Right lobe of liver (tissue), 6 donors: ENCODE results near the gene CYB5D1. TPM values are rescaled to one million over a fixed set of nuclear protein-coding genes. Genes with fewer than 3 reads are reported as not detected.

Experiments used
- ATAC-seq, 4 donors: fragments of 200-7000 bp; cut with Tn5 transposase; one replicate each; pipeline ENCODE4 v1.9.1; 2020; ENCODE audit warnings: mild to moderate bottlenecking in 4 of 4, moderate library complexity in 4 of 4
- DNase-seq, 3 donors: peaks; one replicate each; pipeline ENCODE4 v3.0.0-alpha.2; 2020
- H3K27ac ChIP-seq, 3 donors: fragments of 200-600 bp; one replicate each; pipeline ENCODE4 v1.8.0; 2022
- H3K27me3 ChIP-seq, 2 donors: fragments of 200-600 bp; one replicate each; pipeline ENCODE4 v1.8.0; 2022
- H3K36me3 ChIP-seq, 4 donors: fragments of 200-600 bp; sonication (generic) in 1 of 4; one replicate each; pipeline versions ENCODE4 v1.5.1 to v1.8.0; 2017 to 2022; ENCODE audit warnings: control low read depth in 1 of 4
- H3K4me1 ChIP-seq, 4 donors: fragments of 200-600 bp; sonication (generic) in 1 of 4; one replicate each; pipeline versions ENCODE4 v1.5.1 to v1.8.0; 2017 to 2022; ENCODE audit warnings: control low read depth in 1 of 4
- H3K4me3 ChIP-seq, 3 donors: fragments of 200-600 bp; one replicate each; pipeline ENCODE4 v1.8.0; 2022
- H3K9me3 ChIP-seq, 4 donors: fragments of 200-600 bp; sonication (generic) in 1 of 4; one replicate each; pipeline versions ENCODE4 v1.5.1 to v1.8.0; 2017 to 2022; ENCODE audit warnings: control low read depth in 1 of 4
- CTCF ChIP-seq, 4 donors: fragments of 200-600 bp in 3 of 4; fragments of 450-650 bp in 1 of 4; IDR thresholded peaks; one replicate each; pipeline versions ENCODE4 v1.5.1 to v1.8.0; 2016 to 2022; ENCODE audit warnings: antibody characterized with exemption in 4 of 4, mild to moderate bottlenecking in 2 of 4
- POLR2A ChIP-seq: fragments of 450-650 bp; IDR thresholded peaks from one replicate; pipeline ENCODE4 v1.6.1; 2017; ENCODE audit warnings: antibody characterized with exemption, mild to moderate bottlenecking
- WGBS: methylation state at CpG from one replicate; pipeline ENCODE4 v1.1.6; 2018; ENCODE audit warnings: low coverage, low lambda C conversion rate; ENCODE audit not compliant: insufficient coverage; ENCODE audit errors: missing lambda C conversion rate; 5-methylcytosine and 5-hydroxymethylcytosine counted together
- intact Hi-C, 2 donors: fragments of 100-400 bp; cut with DNase I; formaldehyde crosslinking; loops; one replicate each; pipeline versions ENCODE4 v1.11.2 to v1.14.1; 2022
- total RNA-seq, 6 experiments: library from RNA; depleted of rRNA in 2 of 6; stranded (reverse); fragments of >200 nt in 2 of 6; fragmentation: NEBNext Ultra II Directional in 3 of 6; extraction: Animal tissue kit (Norgen Biotek cat#: 25700) in 3 of 6; gene quantifications; one replicate each; pipeline versions ENCODE4 v1.1.0 to v1.2.4, GENCODE V29; 2016 to 2023
- donor health status: DM: no; HTN: yes; CAD: no.
- donor health status: DM: no; HTN: no; CAD: no.
- donor health status: DM: no; HTN: no; CAD: no.
- donor health status: DM: no; HTN: yes; CAD: no.
- donor health status: DM: no; HTN: yes; CAD: no.

Gene CYB5D1
- total RNA-seq, 6 experiments from 2014 or later: 6.0 to 11.7 (median 7.4) TPM

- 83% methylated on average over 1 of the region's 3 CpGs for WGBS
- ATAC-seq (no peak), DNase-seq (no peak)
- no peak for TF ChIP-seq POLR2A
- no peak for TF ChIP-seq CTCF (IDR thresholded peaks at IDR 0.05)
- no peak overlapping the region for H3K4me3 ChIP-seq
- H3K27me3 ChIP-seq: no peaks in the 10 kb centered on the region
- H3K4me1 ChIP-seq: peaks cover 0 to 21% (median 11%) of the 10 kb centered on the region in 4 donors
- H3K36me3 ChIP-seq: no peaks in the 10 kb centered on the region
- H3K9me3 ChIP-seq: no peaks in the 10 kb centered on the region
- intact Hi-C loops: no loop called here
- no peak overlapping the region for H3K27ac ChIP-seq
Observed at GRCh38 chr17:7882629-7883028, 24.8 kb downstream of the CYB5D1 start.

GRCh38 chr17:7883781-7884386, 26.1 kb downstream of the CYB5D1 start:
- Histone ChIP-seq H3K4me3 (no peak overlapping the region), H3K4me1 (peaks cover 3 to 34% (median 17%) of the 10 kb centered on the region in 4 donors), H3K27ac (no peak overlapping the region), H3K36me3 (no peaks in the 10 kb centered on the region), H3K9me3 (no peaks in the 10 kb centered on the region), H3K27me3 (no peaks in the 10 kb centered on the region)
- no peak for TF ChIP-seq POLR2A
- TF ChIP-seq CTCF (IDR thresholded peaks at IDR 0.05): no peak
- 34% methylated on average over 3 of the region's 3 CpGs for WGBS
- DNase-seq (no peak), ATAC-seq (no peak)
- intact Hi-C loops: no loop called here

- Histone ChIP-seq H3K4me1 (peaks cover 3 to 42% (median 21%) of the 10 kb centered on the region in 4 donors), H3K27ac (peak overlapping the region in 2 of 3 donors; percentile 82 to 88), H3K4me3 (peak overlapping the region; percentile 56 to 63 (median 59)), H3K27me3 (no peaks in the 10 kb centered on the region), H3K36me3 (no peaks in the 10 kb centered on the region), H3K9me3 (no peaks in the 10 kb centered on the region)
- DNase-seq (no peak), ATAC-seq (no peak)
- 1% methylated on average over 38 of the region's 100 CpGs for WGBS
- intact Hi-C loops: no loop called here
- TF ChIP-seq POLR2A (no peak), CTCF (IDR thresholded peaks at IDR 0.05) (no peak)
Observed at GRCh38 chr17:7884581-7885366, 27.0 kb downstream of the CYB5D1 start.

GRCh38 chr17:7885367-7886226, 27.8 kb downstream of the CYB5D1 start:
- TF ChIP-seq POLR2A: no peak
- TF ChIP-seq CTCF (IDR thresholded peaks at IDR 0.05): no peak
- intact Hi-C loops: no loop called here
- peaks cover 3 to 43% (median 22%) of the 10 kb centered on the region in 4 donors for H3K4me1 ChIP-seq
- H3K36me3 ChIP-seq: no peaks in the 10 kb centered on the region
- WGBS: 0% methylated on average over 2 of the region's 64 CpGs
- H3K27me3 ChIP-seq: no peaks in the 10 kb centered on the region
- peak overlapping the region; percentile 56 to 63 (median 59) for H3K4me3 ChIP-seq
- peak in 1 of 4 donors; percentile 1 for ATAC-seq
- H3K27ac ChIP-seq: peak overlapping the region; percentile 82 to 88 (median 82)
- peak in 2 of 3 donors; percentile 49 to 57 for DNase-seq
- H3K9me3 ChIP-seq: no peaks in the 10 kb centered on the region
